Measurements from ENCODE around the gene ASTN2.

The ASTN2 gene

DNA sequence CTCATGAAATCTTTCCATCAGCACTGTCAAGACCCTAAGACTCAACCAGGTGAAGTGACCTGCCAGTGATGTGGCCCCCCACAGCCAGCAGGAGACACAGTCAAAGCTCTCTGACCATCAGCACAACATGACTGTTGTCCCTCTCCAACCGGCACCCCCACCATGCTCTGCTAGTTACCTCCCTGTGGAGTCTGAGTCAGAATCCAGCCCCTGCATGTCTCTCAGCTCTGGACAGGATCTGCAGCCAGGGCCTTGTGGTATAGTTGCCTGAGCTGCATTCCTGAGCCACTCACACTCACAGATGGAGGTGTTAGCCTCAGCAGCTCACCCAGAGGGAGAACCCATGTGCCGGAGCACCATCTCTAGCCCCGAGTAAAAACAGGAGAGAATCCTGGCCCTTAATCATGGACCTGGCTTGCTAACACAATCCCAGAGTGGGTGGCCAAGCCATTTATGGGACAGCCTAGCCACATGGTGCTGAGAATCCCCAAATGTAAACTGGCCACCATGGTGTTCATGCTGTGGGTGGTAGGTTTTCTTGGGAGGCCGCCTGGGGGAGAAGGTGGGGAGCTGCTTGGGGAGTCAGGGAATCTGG, 1023.5 kb downstream of the ASTN2 start:
- Histone ChIP-seq H3K79me2 (ENCODE audit: control insufficient read depth, low read length) (no peaks in the 10 kb centered on the region), H3K9me2 (replicated peaks; ENCODE audit: control insufficient read depth, low read length) (no peaks in the 10 kb centered on the region; the same call in 1 of the 2 replicates), H3K4me1 (ENCODE audit: control insufficient read depth, low read length) (peaks cover 22% of the 10 kb centered on the region), H3K36me3 (ENCODE audit: control insufficient read depth, low read length) (no peaks in the 10 kb centered on the region), H3K27ac (ENCODE audit: low read depth, low read length) (no peak overlapping the region), H4K20me1 (ENCODE audit: control insufficient read depth, insufficient read depth, low read depth, low read length) (no peaks in the 10 kb centered on the region), H3K4me3 (ENCODE audit: low read length) (no peak overlapping the region), H3K9me3 (ENCODE audit: control insufficient read depth, insufficient read depth, low read length) (no peaks in the 10 kb centered on the region), H3K27me3 (ENCODE audit: control insufficient read depth, low read length) (no peaks in the 10 kb centered on the region), H3F3A (ENCODE audit: control insufficient read depth, insufficient read depth) (no peaks in the 10 kb centered on the region), H3K4me2 (ENCODE audit: low read length) (no peak overlapping the region)
- TF ChIP-seq, protein P1, sequence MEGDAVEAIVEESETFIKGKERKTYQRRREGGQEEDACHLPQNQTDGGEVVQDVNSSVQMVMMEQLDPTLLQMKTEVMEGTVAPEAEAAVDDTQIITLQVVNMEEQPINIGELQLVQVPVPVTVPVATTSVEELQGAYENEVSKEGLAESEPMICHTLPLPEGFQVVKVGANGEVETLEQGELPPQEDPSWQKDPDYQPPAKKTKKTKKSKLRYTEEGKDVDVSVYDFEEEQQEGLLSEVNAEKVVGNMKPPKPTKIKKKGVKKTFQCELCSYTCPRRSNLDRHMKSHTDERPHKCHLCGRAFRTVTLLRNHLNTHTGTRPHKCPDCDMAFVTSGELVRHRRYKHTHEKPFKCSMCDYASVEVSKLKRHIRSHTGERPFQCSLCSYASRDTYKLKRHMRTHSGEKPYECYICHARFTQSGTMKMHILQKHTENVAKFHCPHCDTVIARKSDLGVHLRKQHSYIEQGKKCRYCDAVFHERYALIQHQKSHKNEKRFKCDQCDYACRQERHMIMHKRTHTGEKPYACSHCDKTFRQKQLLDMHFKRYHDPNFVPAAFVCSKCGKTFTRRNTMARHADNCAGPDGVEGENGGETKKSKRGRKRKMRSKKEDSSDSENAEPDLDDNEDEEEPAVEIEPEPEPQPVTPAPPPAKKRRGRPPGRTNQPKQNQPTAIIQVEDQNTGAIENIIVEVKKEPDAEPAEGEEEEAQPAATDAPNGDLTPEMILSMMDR (IDR thresholded peaks at IDR 0.05; ENCODE audit: low read depth, low read length, poor library complexity, severe bottlenecking) = no peak
- no peak for TF ChIP-seq EZH2phosphoT487 (IDR thresholded peaks at IDR 0.05; ENCODE audit: borderline replicate concordance, low read length)

DNA sequence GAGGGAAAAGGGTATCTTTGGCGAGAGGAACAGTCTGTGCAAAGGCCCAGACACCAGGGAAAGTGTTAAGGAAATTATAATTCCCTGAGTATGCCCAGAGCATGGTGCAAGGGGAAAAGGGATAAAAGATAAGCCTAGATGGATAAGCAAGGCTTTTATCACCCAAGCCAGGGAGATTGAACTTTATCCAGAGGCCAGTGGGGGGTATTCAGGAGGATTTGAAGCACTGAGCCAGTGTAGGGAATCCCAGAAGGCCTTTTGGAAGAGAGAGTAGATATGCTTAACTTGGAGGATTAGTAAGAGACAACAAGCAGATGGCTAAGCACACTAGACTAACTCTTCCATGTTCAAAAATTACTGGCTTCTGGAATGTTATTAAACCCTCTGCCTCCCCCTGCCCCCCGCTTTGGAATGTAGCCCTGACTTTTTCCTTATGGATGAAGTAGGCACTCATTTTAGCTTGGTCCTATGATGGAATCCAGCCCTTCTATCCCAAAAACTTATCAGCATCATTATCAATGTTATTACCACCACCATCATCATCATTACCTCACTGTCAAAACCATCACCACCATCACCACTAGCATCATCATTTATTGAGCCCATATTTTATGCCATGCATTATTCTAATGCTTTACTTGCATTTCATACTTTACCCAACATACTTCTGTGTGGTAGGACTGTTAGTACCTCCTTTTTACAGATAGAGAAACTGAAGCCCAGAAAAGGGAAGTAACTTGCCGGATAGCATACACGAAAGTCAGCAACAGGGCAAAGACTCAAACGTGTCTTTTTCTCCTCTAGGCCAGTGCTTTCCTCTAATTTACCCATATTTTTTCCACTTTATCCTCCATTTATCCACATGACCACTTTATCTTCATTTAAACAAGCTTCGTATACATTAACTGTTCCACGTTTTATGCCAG, 1024.3 kb downstream of the ASTN2 start:
- Histone ChIP-seq H3F3A (ENCODE audit: control insufficient read depth, insufficient read depth) (no peaks in the 10 kb centered on the region), H3K9me2 (replicated peaks; ENCODE audit: control insufficient read depth, low read length) (no peaks in the 10 kb centered on the region; the same call in 1 of the 2 replicates), H3K4me3 (ENCODE audit: low read length) (no peak overlapping the region), H3K27ac (ENCODE audit: low read depth, low read length) (no peak overlapping the region), H3K27me3 (ENCODE audit: control insufficient read depth, low read length) (no peaks in the 10 kb centered on the region), H3K79me2 (ENCODE audit: control insufficient read depth, low read length) (no peaks in the 10 kb centered on the region), H3K4me2 (ENCODE audit: low read length) (no peak overlapping the region), H3K4me1 (ENCODE audit: control insufficient read depth, low read length) (peaks cover 18% of the 10 kb centered on the region), H4K20me1 (ENCODE audit: control insufficient read depth, insufficient read depth, low read depth, low read length) (no peaks in the 10 kb centered on the region), H3K9me3 (ENCODE audit: control insufficient read depth, insufficient read depth, low read length) (no peaks in the 10 kb centered on the region), H3K36me3 (ENCODE audit: control insufficient read depth, low read length) (no peaks in the 10 kb centered on the region)
- TF ChIP-seq, protein P1 (IDR thresholded peaks at IDR 0.05; ENCODE audit: low read depth, low read length, poor library complexity, severe bottlenecking) = no peak
- no peak for TF ChIP-seq EZH2phosphoT487 (IDR thresholded peaks at IDR 0.05; ENCODE audit: borderline replicate concordance, low read length)

DNA sequence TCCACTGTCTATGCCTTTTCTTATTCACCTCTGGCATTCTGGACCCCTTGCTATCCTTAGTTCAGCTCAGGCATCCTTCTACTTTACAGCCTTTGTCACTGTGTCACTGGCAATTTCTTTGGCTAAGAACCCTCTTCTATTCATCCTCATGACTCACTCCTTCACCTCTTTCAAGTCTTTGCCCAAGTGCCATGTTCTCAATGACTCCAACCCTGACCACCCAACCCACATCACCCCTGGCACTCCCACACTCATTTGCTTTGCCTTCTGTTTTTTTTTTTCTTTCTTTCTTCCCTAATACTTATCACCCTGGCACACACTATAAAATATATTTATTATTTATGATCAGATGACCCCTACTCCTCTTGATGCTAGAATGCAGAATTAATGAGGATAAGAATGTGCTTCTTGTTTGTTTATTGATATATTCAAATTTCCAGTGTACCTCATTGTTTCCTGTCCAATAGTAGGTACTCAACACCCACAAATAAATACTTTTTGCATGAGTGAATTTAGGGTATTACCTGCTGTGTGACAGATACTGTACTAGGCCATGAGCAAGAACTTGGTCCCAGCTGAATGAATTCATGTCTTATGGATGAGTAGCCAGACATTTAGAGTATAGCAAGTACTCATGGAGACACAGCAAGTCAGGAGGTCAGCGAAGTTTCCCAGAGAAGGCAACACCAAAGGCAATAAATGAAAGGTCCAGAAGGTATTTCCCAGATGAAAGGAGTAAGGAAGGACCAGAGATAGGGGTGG, 1025.1 kb downstream of the ASTN2 start:
- H3K36me3 ChIP-seq (ENCODE audit: control insufficient read depth, low read length) = no peaks in the 10 kb centered on the region
- no peaks in the 10 kb centered on the region for H3K79me2 ChIP-seq (ENCODE audit: control insufficient read depth, low read length)
- H3K4me2 ChIP-seq (ENCODE audit: low read length) = no peak overlapping the region
- no peaks in the 10 kb centered on the region; the same call in 1 of the 2 replicates for H3K9me2 ChIP-seq (replicated peaks; ENCODE audit: control insufficient read depth, low read length)
- H3K9me3 ChIP-seq (ENCODE audit: control insufficient read depth, insufficient read depth, low read length) = no peaks in the 10 kb centered on the region
- no peak overlapping the region for H3K4me3 ChIP-seq (ENCODE audit: low read length)
- H3K27ac ChIP-seq (ENCODE audit: low read depth, low read length) = no peak overlapping the region
- no peak for TF ChIP-seq EZH2phosphoT487 (IDR thresholded peaks at IDR 0.05; ENCODE audit: borderline replicate concordance, low read length)
- TF ChIP-seq, protein P1 (IDR thresholded peaks at IDR 0.05; ENCODE audit: low read depth, low read length, poor library complexity, severe bottlenecking) = no peak
- H3F3A ChIP-seq (ENCODE audit: control insufficient read depth, insufficient read depth) = no peaks in the 10 kb centered on the region
- H3K4me1 ChIP-seq (ENCODE audit: control insufficient read depth, low read length) = peaks cover 10% of the 10 kb centered on the region
- no peaks in the 10 kb centered on the region for H3K27me3 ChIP-seq (ENCODE audit: control insufficient read depth, low read length)
- H4K20me1 ChIP-seq (ENCODE audit: control insufficient read depth, insufficient read depth, low read depth, low read length) = no peaks in the 10 kb centered on the region

Data from DOHH2 (cell line).